ENCODE results near the gene CDK10. TPM values are rescaled to one million over a fixed set of nuclear protein-coding genes. Genes with fewer than 3 reads are reported as not detected.

The CDK10 gene
- 32.9 TPM for total RNA-seq
- long read RNA-seq, partial matches to known transcripts: 3 of 28 reads
- long read RNA-seq, other reads (novel, unspliced or antisense): 16 of 28 reads

- peak; percentile 95 for DNase-seq (ENCODE audit: low spot score)
- intact Hi-C loops (cut with DNase I): no loop called here
These were observed at the start of gene CDK10 for GRCh38 chr16:89686520-89687091. Gene CDK10 (plus strand): TSS chr16:89686689. CDS start chr16:89686711, 22 bp downstream.

GRCh38 chr16:89637379-89637778, 49.1 kb upstream of the CDK10 start:
- intact Hi-C loops (cut with DNase I): no loop called here
- no peak for DNase-seq (ENCODE audit: low spot score)

- intact Hi-C loops (cut with DNase I): no loop called here
- DNase-seq (ENCODE audit: low spot score): no peak
These were observed 48.0 kb upstream of the CDK10 start for GRCh38 chr16:89638455-89638854.

- intact Hi-C loops (cut with DNase I): no loop called here
- DNase-seq (ENCODE audit: low spot score): no peak
These were observed 47.1 kb upstream of the CDK10 start for GRCh38 chr16:89639385-89639784.

GRCh38 chr16:89641458-89642119, 44.9 kb upstream of the CDK10 start:
- no peak for DNase-seq (ENCODE audit: low spot score)
- intact Hi-C loops (cut with DNase I): no loop called here

GRCh38 chr16:89642574-89642973, 43.9 kb upstream of the CDK10 start:
- intact Hi-C loops (cut with DNase I): no loop called here
- DNase-seq (ENCODE audit: low spot score): no peak

- DNase-seq (ENCODE audit: low spot score): no peak
- intact Hi-C loops (cut with DNase I): no loop called here
These were observed 42.7 kb upstream of the CDK10 start for GRCh38 chr16:89643769-89644300.

GRCh38 chr16:89645122-89645521, 41.4 kb upstream of the CDK10 start:
- intact Hi-C loops (cut with DNase I): no loop called here
- no peak for DNase-seq (ENCODE audit: low spot score)

GRCh38 chr16:89646270-89646669, 40.2 kb upstream of the CDK10 start:
- intact Hi-C loops (cut with DNase I): no loop called here
- no peak for DNase-seq (ENCODE audit: low spot score)

GRCh38 chr16:89646906-89647305, 39.6 kb upstream of the CDK10 start:
- no peak for DNase-seq (ENCODE audit: low spot score)
- intact Hi-C loops (cut with DNase I): no loop called here

- intact Hi-C loops (cut with DNase I): no loop called here
- DNase-seq (ENCODE audit: low spot score): no peak
These were observed 34.9 kb upstream of the CDK10 start for GRCh38 chr16:89651584-89651983.

- intact Hi-C loops (cut with DNase I): no loop called here
- DNase-seq (ENCODE audit: low spot score): no peak
These were observed 32.7 kb upstream of the CDK10 start for GRCh38 chr16:89653656-89654295.

GRCh38 chr16:89655062-89655643, 31.3 kb upstream of the CDK10 start:
- intact Hi-C loops (cut with DNase I): no loop called here
- DNase-seq (ENCODE audit: low spot score): no peak

GRCh38 chr16:89656435-89657121, 29.9 kb upstream of the CDK10 start:
- DNase-seq (ENCODE audit: low spot score): no peak
- intact Hi-C loops (cut with DNase I): no loop called here

- peak; percentile 92 for DNase-seq (ENCODE audit: low spot score)
- intact Hi-C loops (cut with DNase I): no loop called here
These were observed 28.9 kb upstream of the CDK10 start, which contains the start of the genes CHMP1A and SPATA33 for GRCh38 chr16:89657442-89658220. Gene CHMP1A (minus strand): TSS chr16:89657708. CDS start chr16:89657588, 120 bp downstream. Gene SPATA33 (plus strand): TSS chr16:89657836. CDS start chr16:89657912, 76 bp downstream.

GRCh38 chr16:89658221-89658879, 28.1 kb upstream of the CDK10 start:
- peak; percentile 50 for DNase-seq (ENCODE audit: low spot score)
- intact Hi-C loops (cut with DNase I): no loop called here

GRCh38 chr16:89660146-89660545, 26.3 kb upstream of the CDK10 start:
- intact Hi-C loops (cut with DNase I): no loop called here
- peak; percentile 55 for DNase-seq (ENCODE audit: low spot score)

- intact Hi-C loops (cut with DNase I): no loop called here
- no peak for DNase-seq (ENCODE audit: low spot score)
These were observed 25.3 kb upstream of the CDK10 start for GRCh38 chr16:89661215-89661614.
